Endothelial cell of umbilical vein (primary cell): ENCODE data around the gene PDGFRA. TPM values are rescaled to one million over a fixed set of nuclear protein-coding genes. Genes with fewer than 3 reads are reported as not detected.

Experiments
- BruUV-seq: library from RNA; stranded (reverse); fragments of 400-500 nt; replicated peaks from 2 replicates; lab custom pipeline; 2021; lab: Mats Ljungman, UMichigan
- CTCF ChIA-PET: fragments of 300-600, 350-600 bp; sonication (Branson Sonifier 250); formaldehyde crosslinking; loops from one replicate; lab custom pipeline; 2021; ENCODE audit warnings: antibody characterized with exemption, inconsistent platforms; lab: Charles Lee
- POLR2A ChIA-PET: fragments of 300-600, 350-600 bp; sonication (Branson Sonifier 250); formaldehyde crosslinking; loops from one replicate; lab custom pipeline; 2021; ENCODE audit warnings: antibody characterized with exemption, inconsistent platforms; lab: Charles Lee
- DNase-seq: peaks from one replicate; pipeline ENCODE4 v3.0.0-alpha.2; 2011; ENCODE audit warnings: low read depth, low spot score
- FAIRE-seq: peaks from 2 replicates; lab custom pipeline; 2011; peaks lifted over from hg19 to GRCh38; lab: Jason Lieb, UNC
- H2AFZ ChIP-seq: 2 replicates; pipeline ENCODE4 v1.6.0; 2012; ENCODE audit warnings: low read depth, low read length, control low read depth, inconsistent platforms
- H3K27ac ChIP-seq: 2 replicates; pipeline ENCODE4 v1.5.1; 2011; ENCODE audit warnings: low read depth, mild to moderate bottlenecking, control low read depth, low read length, moderate library complexity; ENCODE audit not compliant: insufficient read depth
- H3K27me3 ChIP-seq, 2 experiments: 2 replicates each; pipeline versions ENCODE4 v1.6.0 to v1.6.1; 2011; ENCODE audit warnings: low read length in 2 of 2, mixed read lengths in 1 of 2; ENCODE audit not compliant: control insufficient read depth in 2 of 2, insufficient read depth in 2 of 2
- H3K36me3 ChIP-seq, 2 experiments: 2 replicates in 1 of 2; 3 replicates in 1 of 2; pipeline ENCODE4 v1.5.1; 2011; ENCODE audit warnings: low read length in 2 of 2, mild to moderate bottlenecking in 1 of 2, moderate library complexity in 1 of 2; ENCODE audit not compliant: control insufficient read depth in 2 of 2, insufficient read depth in 2 of 2; ENCODE audit errors: extremely low read depth in 1 of 2
- H3K4me1 ChIP-seq: 3 replicates; pipeline ENCODE4 v1.5.1; 2011; ENCODE audit warnings: mild to moderate bottlenecking, low read length; ENCODE audit not compliant: control insufficient read depth, insufficient read depth; ENCODE audit errors: extremely low read depth
- H3K4me2 ChIP-seq: 2 replicates; pipeline ENCODE4 v1.6.1; 2011; ENCODE audit warnings: low read length, control low read depth, mixed read lengths; ENCODE audit not compliant: insufficient read depth
- H3K4me3 ChIP-seq, 3 experiments: fragments of 200-600 bp in 1 of 3; sonication (generic), shearing (Covaris generic) in 1 of 3; replicated peaks in 1 of 3; 2 replicates each; pipeline ENCODE4 v1.5.1; 2011 to 2016; ENCODE audit warnings: control low read depth in 3 of 3, low read length in 3 of 3, mild to moderate bottlenecking in 2 of 3, inconsistent platforms in 1 of 3, low read depth in 1 of 3, moderate library complexity in 1 of 3; ENCODE audit not compliant: insufficient read depth in 1 of 3
- H3K79me2 ChIP-seq: 2 replicates; pipeline ENCODE4 v1.6.0; 2012; ENCODE audit warnings: low read length, inconsistent platforms; ENCODE audit not compliant: control insufficient read depth, insufficient read depth
- H3K9ac ChIP-seq: replicated peaks from 2 replicates; pipeline ENCODE3; 2011; ENCODE audit warnings: low read length, control low read depth; ENCODE audit not compliant: insufficient read depth; ENCODE audit errors: extremely low read depth
- H3K9me1 ChIP-seq: replicated peaks from 3 replicates; pipeline ENCODE4 v1.6.0; 2011; ENCODE audit warnings: mild to moderate bottlenecking, low read length; ENCODE audit not compliant: control insufficient read depth, insufficient read depth; ENCODE audit errors: extremely low read depth
- H3K9me3 ChIP-seq: replicated peaks from 2 replicates; pipeline ENCODE4 v1.5.1; 2012; ENCODE audit warnings: low read length, inconsistent platforms; ENCODE audit not compliant: control insufficient read depth, insufficient read depth
- H4K20me1 ChIP-seq: replicated peaks from 2 replicates; pipeline ENCODE3; 2011; ENCODE audit warnings: mild to moderate bottlenecking, low read length; ENCODE audit not compliant: control insufficient read depth, insufficient read depth; ENCODE audit errors: extremely low read depth
- CTCF ChIP-seq, 2 donors: IDR thresholded peaks; 1 replicate in 1 of 2; 2 replicates in 1 of 2; pipeline ENCODE4 v1.5.1; 2011; ENCODE audit warnings: low read length in 2 of 2, mild to moderate bottlenecking in 2 of 2, moderate library complexity in 2 of 2, control low read depth in 1 of 2, inconsistent platforms in 1 of 2, low read depth in 1 of 2; ENCODE audit not compliant: insufficient read depth in 1 of 2; ENCODE audit errors: extremely low read depth in 1 of 2
- EZH2 ChIP-seq: IDR thresholded peaks from 2 replicates; pipeline ENCODE4 v1.6.1; 2012; ENCODE audit warnings: borderline replicate concordance, low read depth, mild to moderate bottlenecking, moderate library complexity, low read length, inconsistent platforms; ENCODE audit not compliant: severe bottlenecking
- FOS ChIP-seq: IDR thresholded peaks from 2 replicates; pipeline ENCODE4 v1.6.1; 2011; ENCODE audit warnings: mild to moderate bottlenecking, low read length, moderate library complexity, borderline replicate concordance; ENCODE audit not compliant: insufficient read depth
- GATA2 ChIP-seq: IDR thresholded peaks from 2 replicates; pipeline ENCODE4 v1.7.0; 2011; ENCODE audit warnings: low read depth, mild to moderate bottlenecking, moderate library complexity, mixed read lengths, low read length; ENCODE audit not compliant: insufficient read length, insufficient read depth
- JUN ChIP-seq: IDR thresholded peaks from 2 replicates; pipeline ENCODE4 v1.6.1; 2011; ENCODE audit warnings: borderline replicate concordance, low read depth; ENCODE audit not compliant: insufficient read length, insufficient read depth
- MAX ChIP-seq: IDR thresholded peaks from 2 replicates; pipeline ENCODE4 v1.6.1; 2011; ENCODE audit not compliant: insufficient read depth, insufficient read length
- MYC ChIP-seq: IDR thresholded peaks from one replicate; pipeline ENCODE4 v1.6.1; 2011; ENCODE audit warnings: mild to moderate bottlenecking, low read depth, low read length
- POLR2A ChIP-seq: IDR thresholded peaks from 2 replicates; pipeline ENCODE4 v1.6.1; 2012; ENCODE audit warnings: low read depth, mild to moderate bottlenecking, control low read depth, low read length
- POLR2AphosphoS5 ChIP-seq: IDR thresholded peaks from 2 replicates; pipeline ENCODE4 v1.6.1; 2012; ENCODE audit warnings: low read depth, mild to moderate bottlenecking, control low read depth, low read length, moderate library complexity; ENCODE audit not compliant: insufficient read depth
- dilution Hi-C: fragments of 300-500 bp; cut with MboI; formaldehyde crosslinking; loops from one replicate; pipeline ENCODE4 v1.15.0; 2019; ENCODE audit warnings: low sequenced_read_pairs; ENCODE audit not compliant: extremely low pct_ligation_motif_present
- intact Hi-C: fragments of 100-400 bp; cut with micrococcal nuclease; formaldehyde crosslinking; loops from one replicate; pipeline ENCODE4 v1.10.0; 2022
- polyA plus RNA-seq, 4 experiments: library from polyadenylated mRNA; depleted of rRNA in 3 of 4; stranded (reverse) in 3 of 4; unstranded in 1 of 4; fragments of >200 nt; gene quantifications; 2 replicates each; pipeline versions ENCODE4 v1.2.1 to v1.2.3, GENCODE V29; 2011 to 2012; ENCODE audit warnings: missing spikeins in 1 of 4
- total RNA-seq: library from RNA; stranded (reverse); gene quantifications from 2 replicates; pipeline ENCODE4 v1.2.3, GENCODE V29; 2021

PDGFRA gene
- total and polyA plus RNA-seq, 2 donors (not counting 3 experiments of a cell fraction or from before 2014, with no cell fraction given) = 0.19 to 0.55 TPM

GRCh38 chr4:54330896-54331295 is 101.8 kb downstream of the PDGFRA start:
- Histone ChIP-seq H3K4me3 (no peak overlapping the region), H3K9ac (no peak overlapping the region), H4K20me1 (no peaks in the 10 kb centered on the region), H3K9me3 (no peaks in the 10 kb centered on the region), H3K27me3 (peaks cover 2% of the 10 kb centered on the region in 2 experiments), H3K36me3 (no peaks in the 10 kb centered on the region), H3K27ac (no peak overlapping the region), H3K9me1 (no peaks in the 10 kb centered on the region), H2AFZ (no peak overlapping the region), H3K4me1 (no peaks in the 10 kb centered on the region), H3K79me2 (no peaks in the 10 kb centered on the region), H3K4me2 (no peak overlapping the region)
- CTCF ChIA-PET = no interaction called here
- POLR2A ChIA-PET = no interaction called here
- TF ChIP-seq GATA2 (no peak), CTCF (IDR thresholded peaks at IDR 0.05; ENCODE audit: extremely low read depth in 1 of 2, insufficient read depth in 1 of 2, low read depth in 1 of 2, low read length in 2 of 2) (no peak), JUN (no peak), POLR2AphosphoS5 (no peak), EZH2 (no peak), POLR2A (no peak), FOS (no peak), MYC (no peak), MAX (no peak)
- intact Hi-C loops (no loop called here), dilution Hi-C loops (no loop called here)
- BruUV-seq = no TSS peak
- DNase-seq (no peak), FAIRE-seq (no peak)
